Measurements from ENCODE around the gene PVALEF. TPM values are rescaled to one million over a fixed set of nuclear protein-coding genes. Genes with fewer than 3 reads are reported as not detected.
A peak's percentile ranks its signal among the peaks of the same experiment; 100 is the strongest.

The PVALEF gene
- total and polyA plus RNA-seq, 2 of the 13 experiments (the other 11 are each of a cell fraction or from before 2014, with no cell fraction given): 0.18 TPM

DNA sequence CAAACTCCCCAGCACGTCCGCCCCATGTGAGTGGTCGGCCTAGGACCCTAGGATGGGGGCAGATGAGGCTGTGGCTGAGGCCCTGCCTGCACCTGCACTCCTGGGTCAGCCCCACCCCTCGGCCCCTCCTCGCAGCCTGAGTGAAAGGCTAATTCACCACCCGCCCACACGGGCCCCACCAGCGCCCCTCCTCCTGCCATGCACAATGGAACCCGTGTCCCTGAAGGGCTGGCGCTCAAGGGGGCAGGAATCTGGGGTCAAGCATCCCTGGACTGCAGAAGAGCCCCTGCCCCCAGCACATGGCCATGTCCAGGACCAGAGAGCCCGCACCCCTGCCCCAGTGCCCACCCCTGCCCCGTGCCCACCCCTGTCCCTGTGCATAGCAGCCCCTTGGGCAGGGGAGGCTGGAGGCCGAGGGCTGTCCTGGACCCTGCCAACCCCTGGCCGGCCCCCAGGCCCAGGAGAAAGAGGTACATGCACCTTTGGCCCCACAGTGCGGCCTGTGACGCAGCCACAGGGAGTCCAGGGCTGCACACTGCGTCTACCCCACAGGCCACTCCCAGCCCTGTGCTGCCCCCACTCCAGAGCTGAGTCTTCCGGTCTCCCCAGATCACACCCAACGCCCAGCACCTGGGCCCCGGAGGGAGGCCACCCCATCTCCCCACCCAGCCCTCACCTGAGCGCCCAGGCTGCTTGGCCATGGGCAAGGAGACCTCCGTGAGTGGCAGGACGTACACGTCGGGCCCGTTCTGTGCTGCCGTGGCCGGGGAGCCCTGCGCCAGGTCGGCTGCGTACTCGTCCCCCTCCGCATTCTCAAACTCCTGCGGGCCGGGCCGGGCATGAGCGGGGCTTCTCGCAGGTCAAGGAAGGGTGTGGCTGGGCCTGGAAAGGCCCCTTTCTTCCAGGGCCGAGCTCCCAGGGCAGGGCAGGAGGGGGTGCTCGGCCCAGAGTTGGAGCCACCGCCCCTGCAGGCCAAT lies 34.6 kb upstream of the PVALEF start (continued):
- TF ChIP-seq, protein P1, sequence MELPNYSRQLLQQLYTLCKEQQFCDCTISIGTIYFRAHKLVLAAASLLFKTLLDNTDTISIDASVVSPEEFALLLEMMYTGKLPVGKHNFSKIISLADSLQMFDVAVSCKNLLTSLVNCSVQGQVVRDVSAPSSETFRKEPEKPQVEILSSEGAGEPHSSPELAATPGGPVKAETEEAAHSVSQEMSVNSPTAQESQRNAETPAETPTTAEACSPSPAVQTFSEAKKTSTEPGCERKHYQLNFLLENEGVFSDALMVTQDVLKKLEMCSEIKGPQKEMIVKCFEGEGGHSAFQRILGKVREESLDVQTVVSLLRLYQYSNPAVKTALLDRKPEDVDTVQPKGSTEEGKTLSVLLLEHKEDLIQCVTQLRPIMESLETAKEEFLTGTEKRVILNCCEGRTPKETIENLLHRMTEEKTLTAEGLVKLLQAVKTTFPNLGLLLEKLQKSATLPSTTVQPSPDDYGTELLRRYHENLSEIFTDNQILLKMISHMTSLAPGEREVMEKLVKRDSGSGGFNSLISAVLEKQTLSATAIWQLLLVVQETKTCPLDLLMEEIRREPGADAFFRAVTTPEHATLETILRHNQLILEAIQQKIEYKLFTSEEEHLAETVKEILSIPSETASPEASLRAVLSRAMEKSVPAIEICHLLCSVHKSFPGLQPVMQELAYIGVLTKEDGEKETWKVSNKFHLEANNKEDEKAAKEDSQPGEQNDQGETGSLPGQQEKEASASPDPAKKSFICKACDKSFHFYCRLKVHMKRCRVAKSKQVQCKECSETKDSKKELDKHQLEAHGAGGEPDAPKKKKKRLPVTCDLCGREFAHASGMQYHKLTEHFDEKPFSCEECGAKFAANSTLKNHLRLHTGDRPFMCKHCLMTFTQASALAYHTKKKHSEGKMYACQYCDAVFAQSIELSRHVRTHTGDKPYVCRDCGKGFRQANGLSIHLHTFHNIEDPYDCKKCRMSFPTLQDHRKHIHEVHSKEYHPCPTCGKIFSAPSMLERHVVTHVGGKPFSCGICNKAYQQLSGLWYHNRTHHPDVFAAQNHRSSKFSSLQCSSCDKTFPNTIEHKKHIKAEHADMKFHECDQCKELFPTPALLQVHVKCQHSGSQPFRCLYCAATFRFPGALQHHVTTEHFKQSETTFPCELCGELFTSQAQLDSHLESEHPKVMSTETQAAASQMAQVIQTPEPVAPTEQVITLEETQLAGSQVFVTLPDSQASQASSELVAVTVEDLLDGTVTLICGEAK (IDR thresholded peaks at IDR 0.05): no peak
- TF ChIP-seq, protein P1 (CRISPR knock-in tag; IDR thresholded peaks at IDR 0.05): no peak
- TF ChIP-seq DPF2 (CRISPR knock-in tag; IDR thresholded peaks at IDR 0.05; ENCODE audit: borderline replicate concordance, low read depth): no peak
- TF ChIP-seq HOXA3 (CRISPR knock-in tag; IDR thresholded peaks at IDR 0.05): peak; percentile 17; the same call in 1 of the 2 replicates
- TF ChIP-seq, protein P2, sequence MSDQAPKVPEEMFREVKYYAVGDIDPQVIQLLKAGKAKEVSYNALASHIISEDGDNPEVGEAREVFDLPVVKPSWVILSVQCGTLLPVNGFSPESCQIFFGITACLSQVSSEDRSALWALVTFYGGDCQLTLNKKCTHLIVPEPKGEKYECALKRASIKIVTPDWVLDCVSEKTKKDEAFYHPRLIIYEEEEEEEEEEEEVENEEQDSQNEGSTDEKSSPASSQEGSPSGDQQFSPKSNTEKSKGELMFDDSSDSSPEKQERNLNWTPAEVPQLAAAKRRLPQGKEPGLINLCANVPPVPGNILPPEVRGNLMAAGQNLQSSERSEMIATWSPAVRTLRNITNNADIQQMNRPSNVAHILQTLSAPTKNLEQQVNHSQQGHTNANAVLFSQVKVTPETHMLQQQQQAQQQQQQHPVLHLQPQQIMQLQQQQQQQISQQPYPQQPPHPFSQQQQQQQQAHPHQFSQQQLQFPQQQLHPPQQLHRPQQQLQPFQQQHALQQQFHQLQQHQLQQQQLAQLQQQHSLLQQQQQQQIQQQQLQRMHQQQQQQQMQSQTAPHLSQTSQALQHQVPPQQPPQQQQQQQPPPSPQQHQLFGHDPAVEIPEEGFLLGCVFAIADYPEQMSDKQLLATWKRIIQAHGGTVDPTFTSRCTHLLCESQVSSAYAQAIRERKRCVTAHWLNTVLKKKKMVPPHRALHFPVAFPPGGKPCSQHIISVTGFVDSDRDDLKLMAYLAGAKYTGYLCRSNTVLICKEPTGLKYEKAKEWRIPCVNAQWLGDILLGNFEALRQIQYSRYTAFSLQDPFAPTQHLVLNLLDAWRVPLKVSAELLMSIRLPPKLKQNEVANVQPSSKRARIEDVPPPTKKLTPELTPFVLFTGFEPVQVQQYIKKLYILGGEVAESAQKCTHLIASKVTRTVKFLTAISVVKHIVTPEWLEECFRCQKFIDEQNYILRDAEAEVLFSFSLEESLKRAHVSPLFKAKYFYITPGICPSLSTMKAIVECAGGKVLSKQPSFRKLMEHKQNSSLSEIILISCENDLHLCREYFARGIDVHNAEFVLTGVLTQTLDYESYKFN (CRISPR knock-in tag; conservative IDR thresholded peaks at IDR 0.05): peak; percentile 37; the same call in 1 of the 2 replicates
- no peak for TF ChIP-seq KLF6 (CRISPR knock-in tag; IDR thresholded peaks at IDR 0.05)
- no peak for TF ChIP-seq TBP (CRISPR knock-in tag; IDR thresholded peaks at IDR 0.05)
- TF ChIP-seq, protein P3, sequence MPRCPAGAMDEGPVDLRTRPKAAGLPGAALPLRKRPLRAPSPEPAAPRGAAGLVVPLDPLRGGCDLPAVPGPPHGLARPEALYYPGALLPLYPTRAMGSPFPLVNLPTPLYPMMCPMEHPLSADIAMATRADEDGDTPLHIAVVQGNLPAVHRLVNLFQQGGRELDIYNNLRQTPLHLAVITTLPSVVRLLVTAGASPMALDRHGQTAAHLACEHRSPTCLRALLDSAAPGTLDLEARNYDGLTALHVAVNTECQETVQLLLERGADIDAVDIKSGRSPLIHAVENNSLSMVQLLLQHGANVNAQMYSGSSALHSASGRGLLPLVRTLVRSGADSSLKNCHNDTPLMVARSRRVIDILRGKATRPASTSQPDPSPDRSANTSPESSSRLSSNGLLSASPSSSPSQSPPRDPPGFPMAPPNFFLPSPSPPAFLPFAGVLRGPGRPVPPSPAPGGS (CRISPR knock-in tag; IDR thresholded peaks at IDR 0.05): no peak
- no peak for TF ChIP-seq ZNF207 (IDR thresholded peaks at IDR 0.05; ENCODE audit: borderline replicate concordance)
- TF ChIP-seq ZNF567 (CRISPR knock-in tag; IDR thresholded peaks at IDR 0.05; ENCODE audit: borderline replicate concordance): no peak
- no peak for TF ChIP-seq ZNF768 (CRISPR knock-in tag; IDR thresholded peaks at IDR 0.05)
- TF ChIP-seq SAP130 (CRISPR knock-in tag; IDR thresholded peaks at IDR 0.05; ENCODE audit: low read depth): 0 out of 2 replicates have a peak, but pooled peaks have one; percentile 24
- TF ChIP-seq ZZZ3 (CRISPR knock-in tag; IDR thresholded peaks at IDR 0.05; ENCODE audit: borderline replicate concordance): no peak
